ENCODE results near the gene NKPD1.

NKPD1 gene

DNA sequence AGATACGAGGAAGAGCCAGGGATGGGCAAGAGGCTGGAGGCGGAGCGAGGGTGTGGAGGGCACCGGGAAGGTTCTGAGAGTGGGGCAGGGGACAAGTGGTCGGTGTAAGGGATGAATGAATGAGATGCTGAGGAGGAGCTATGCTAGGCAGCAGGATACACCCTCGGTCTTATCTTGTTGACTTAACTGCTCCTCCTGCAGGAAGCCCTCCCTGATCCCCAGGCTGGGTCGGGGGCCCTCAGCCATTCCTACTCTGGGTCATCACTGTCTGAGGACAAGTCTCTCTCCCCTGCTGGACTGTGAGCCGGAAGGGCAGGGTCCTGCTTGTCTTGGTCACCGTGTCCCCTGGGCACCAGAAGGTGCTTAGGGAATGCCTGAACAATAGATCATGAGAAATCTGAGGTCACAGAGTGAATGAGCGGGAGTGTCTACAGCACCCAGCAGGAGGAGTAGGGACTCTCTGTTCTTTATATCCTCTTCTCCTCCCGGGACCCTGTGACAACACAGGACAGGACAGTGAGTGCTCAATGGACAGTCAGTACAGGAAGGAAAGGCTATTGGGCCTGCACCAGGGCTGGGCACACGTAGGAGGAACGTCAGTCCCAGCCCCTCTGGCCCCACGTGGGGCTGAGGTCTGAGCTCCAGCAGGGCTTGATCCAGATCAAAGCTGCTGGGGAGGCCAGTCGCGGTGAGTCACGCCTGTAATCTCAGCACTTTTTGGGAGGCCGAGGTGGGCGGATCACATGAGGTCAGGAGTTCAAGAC is 6.5 kb downstream of the NKPD1 start:
- no peak for DNase-seq

DNA sequence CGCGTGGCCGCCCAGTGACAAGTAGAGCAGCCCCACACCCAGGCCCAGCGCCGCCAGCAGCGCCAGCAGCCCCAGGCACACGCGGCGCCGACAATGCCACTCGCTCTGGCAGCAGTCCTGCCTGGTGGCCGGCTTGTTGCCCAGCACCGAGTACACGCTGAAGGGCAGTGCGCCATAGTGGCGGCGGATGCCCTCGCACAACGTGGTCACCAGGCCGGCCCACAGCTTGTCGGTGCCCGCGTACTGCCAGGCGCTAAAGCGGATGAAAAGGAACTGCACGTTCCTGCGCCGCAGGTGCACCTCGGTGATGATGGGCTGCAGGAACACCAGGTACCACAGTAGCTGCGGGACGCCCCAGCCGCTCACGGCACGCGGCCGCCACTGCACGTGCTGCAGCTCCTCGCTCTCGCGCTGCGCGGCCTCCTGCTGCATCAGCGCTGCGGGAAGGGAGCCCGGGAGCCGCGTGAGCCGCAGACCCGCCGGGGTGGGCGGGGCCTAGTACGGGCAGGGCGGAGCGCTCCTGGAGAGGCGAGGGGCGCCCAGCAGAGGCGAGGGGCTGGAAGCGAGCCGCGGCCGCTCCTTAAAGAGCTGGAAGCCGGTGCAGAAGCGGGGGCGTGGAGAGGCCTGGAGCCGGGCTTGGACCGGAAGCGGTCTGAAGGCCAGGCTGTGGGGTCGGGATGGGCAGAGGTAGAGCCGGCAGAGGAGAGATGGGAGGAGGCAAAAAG is 7.3 kb downstream of the NKPD1 start:
- no peak for DNase-seq

DNA sequence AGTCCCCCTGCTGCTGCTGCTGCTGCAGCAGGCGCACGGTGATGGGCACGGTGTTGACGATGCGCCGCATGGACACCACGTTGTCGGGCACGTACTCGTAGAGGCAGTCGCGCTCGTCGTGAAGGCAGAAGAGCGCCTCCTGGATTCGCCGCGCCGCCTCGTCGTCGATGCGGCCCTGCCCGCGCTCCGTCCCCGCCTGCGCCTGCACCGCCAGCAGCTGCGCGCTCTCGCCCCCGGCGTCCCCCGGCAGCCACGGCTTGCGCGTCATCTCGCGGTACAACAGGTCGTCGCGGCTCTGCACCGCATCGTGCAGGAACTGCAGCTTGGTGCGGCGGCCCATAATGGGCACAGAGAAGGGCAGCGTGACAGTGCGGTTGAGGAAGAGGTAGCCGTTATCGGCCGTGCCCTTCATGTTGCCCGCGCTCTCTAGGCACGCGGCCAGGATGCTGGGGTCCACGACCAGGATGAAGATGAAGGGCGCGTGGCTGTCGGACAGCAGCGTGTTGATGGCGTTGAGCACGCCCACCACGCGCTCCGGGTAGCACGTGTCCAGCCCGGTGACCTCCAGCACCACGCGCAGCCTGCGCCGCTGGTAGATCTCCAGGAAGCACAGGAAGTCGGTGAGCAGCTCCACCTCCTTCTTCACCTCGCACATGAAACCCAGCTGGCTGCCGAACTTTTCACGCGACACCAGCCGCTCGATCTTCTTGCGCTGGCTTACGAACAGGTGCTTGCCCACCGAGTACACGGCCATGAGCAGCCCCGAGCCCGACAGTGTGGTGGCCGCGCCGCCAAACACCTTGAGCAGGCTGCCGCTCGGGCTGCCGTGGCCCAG is 8.1 kb downstream of the NKPD1 start:
- no peak for DNase-seq

DNA sequence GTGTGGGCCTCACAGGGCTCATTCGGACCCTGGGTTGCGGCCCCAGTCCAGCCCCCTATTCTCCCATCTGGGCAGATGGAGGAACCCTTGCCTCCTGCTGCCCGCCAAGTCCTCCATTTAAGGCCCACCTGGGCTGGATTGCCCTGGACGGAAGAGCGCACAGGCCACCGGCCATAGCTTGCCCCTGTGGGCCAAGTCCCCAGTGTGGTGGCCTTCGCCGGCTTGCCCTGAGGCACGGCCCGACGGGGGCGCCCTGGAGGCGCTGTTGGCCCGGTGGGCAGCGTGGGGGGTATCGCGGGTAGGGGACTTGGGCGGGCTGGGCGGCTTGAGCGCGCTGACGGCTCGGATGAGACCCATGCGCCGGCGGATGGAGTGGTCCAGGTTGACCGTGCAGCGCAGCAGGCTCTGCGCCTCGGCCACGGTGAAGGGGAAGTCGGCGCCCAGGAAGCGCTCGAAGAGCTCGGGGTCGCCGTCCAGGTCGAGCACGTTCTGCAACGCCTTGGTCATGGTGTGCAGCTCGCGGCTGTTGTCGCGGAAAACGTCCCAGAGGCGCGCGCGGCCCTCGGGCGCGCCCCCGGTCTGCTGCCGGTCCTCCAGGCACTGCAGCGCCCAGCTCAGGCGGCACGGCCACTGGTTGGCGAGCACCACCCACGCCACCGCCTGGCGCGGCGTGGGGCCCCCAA is 8.8 kb downstream of the NKPD1 start:
- DNase-seq: no peak

DNA sequence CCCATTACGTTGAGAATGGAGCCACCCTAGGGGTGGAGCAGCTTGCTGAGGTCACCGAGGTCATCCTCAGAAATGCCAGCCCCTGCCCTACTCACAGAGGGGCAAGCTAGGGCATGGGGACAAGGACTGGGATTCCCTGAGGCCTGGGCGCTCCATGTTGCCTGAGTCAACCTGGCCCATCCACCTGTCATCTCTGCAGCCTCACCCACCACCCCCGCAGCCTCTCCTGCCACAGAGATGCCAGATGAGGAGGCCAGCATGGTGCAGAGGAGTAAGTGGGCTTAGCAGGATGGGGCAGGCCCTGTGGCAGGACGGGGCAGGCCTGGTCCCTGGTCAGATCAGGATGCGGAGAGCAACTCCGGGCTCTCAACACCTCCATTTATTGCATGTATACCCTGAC is 9.5 kb downstream of the NKPD1 start:
- DNase-seq: no peak

DNA sequence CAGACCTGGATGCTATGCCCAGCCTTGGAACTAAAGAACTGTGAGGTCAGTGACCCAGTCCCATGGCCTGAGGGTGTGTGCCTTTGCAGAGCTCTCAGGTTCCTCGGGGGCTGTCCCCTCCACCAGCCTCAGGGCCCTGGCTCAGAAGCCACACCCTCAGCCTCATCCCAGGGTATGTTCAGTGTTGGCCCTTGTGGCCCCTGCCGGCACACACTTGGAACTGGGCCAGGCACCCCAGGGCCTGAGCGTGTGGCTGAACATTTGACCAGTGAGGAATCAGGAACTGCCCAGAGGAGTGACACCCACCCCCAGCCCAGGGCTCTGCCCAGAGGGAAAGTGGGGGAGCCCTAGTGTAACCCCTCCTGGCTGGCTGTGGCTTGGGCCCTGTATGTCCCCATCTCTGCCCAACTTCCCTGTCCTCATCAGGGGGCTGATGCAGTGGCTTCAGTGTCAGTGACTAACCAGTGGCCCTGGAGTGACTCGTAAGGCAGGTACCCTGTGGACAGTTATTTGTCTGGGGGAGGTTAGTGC is 10.0 kb downstream of the NKPD1 start:
- no peak for DNase-seq

DNA sequence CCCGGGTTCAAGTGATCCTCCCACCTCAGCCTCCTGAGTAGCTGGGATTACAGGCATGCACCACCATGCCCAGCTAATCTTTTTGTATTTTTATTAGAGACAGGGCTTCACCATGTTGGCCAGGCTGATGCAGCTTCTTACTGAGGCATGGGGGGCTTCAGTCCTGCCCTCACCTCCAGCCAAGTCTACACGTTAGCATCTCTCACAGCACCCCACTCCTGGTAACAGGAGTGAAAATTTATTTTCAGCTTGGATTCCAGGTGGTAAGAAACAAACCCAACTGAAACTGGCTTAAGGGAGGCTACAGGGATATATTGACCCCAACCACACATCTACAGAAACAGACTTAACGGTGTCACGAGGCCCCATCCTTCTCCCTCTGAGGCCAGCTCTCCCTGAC is 10.6 kb downstream of the NKPD1 start:
- DNase-seq: no peak

DNA sequence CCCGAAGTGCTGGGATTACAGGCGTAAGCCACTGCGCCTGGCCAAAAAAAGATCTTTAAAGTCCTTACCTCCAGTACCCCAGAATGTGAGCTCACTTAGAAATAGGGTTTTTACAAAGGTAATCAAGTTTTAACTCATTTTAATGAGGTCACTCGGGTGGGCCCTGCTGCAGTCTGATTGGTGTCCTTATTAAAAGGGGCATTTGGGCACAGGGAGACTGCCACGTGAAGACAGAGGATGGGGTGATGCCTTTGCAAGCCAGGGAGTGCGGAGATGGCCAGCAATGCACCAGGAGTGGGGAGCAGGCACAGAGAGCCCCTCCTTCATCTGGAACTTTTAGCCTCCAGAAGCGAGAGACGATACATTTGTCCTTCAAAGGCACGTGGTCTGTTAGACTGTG is 11.7 kb downstream of the NKPD1 start:
- no peak for DNase-seq

DNA sequence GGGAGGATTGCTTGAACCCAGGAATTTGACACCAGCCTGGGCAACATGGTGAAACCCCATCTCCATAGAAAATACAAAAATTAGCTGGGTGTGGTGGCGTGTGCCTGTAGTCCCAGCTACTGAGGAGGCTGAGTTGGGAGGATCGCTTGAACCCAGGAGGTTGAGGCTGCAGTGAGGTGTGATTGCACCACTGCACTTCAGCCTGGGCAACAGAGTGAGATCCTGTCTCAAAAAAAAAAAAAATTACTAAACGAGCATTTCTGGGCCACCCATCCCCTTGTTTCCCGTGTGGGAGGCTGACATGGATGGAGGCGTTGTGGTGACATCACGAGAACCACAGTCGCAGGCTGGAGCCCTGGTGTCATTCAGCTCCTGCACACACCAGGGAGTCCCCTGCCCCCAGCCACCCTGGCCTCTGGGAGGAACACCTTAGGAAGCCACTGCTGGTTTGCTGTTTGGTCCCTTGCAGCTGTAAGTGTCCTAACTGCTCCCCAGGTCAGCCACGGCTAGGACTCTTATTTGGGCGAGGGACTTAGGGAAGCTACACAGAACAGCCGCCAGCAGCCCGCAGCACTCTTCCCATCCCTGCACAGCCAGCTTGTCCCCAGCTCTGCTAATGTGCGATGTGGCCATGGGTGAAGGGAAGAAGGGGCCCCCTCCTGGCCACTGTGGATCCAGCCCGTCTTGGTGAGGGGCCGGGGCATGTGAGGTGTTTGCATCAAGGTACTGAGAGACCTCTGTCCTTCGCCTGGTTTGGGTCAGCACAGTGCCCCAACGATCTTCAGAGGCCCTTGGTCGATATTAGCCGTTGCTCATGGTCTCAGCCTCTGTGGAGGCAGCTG is 12.7 kb downstream of the NKPD1 start:
- DNase-seq: no peak

DNA sequence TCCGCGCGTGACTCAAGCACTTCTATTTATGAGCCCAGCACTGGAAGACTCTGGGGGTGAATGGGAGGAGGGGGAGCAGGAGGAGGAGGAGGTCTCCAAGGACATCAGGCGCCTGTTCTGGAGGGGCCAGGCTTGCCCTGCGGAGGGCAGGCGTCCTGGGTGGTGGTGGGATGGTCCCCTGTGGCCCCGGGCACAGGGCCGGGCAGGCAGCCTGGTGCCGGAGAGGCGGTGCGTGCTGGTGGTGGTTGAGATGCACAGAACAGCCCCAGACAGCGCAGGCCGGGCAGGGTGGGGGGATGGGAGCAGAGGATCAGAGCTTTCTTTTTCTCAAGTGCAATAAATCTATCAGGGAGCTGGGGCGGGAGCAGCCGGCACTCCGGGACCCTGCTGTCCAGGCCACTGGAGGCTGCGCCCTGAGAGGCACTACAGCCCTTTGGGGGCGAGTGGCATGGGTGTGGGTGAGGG is 14.0 kb downstream of the NKPD1 start:
- DNase-seq: no peak

DNA sequence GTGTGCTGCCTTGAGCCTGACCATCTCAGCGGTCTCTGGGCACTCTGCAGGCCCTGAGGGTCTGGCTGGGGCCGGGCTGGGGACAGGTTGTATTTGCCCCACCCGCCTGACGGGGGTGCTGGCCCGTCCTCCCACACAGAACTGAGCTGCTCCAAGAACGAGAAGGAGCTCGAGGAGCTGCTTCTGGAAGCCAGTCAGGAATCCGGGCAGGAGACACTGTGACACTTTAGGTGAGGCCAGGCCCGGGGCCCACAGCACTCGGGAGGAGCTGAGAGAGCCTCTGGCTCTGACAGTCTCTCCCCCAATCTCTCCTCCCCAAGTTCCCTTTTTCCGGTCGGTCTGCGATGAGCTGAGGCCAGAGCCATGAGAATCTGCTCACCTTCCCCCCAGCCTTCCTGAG is 14.5 kb downstream of the NKPD1 start:
- DNase-seq: no peak

DNA sequence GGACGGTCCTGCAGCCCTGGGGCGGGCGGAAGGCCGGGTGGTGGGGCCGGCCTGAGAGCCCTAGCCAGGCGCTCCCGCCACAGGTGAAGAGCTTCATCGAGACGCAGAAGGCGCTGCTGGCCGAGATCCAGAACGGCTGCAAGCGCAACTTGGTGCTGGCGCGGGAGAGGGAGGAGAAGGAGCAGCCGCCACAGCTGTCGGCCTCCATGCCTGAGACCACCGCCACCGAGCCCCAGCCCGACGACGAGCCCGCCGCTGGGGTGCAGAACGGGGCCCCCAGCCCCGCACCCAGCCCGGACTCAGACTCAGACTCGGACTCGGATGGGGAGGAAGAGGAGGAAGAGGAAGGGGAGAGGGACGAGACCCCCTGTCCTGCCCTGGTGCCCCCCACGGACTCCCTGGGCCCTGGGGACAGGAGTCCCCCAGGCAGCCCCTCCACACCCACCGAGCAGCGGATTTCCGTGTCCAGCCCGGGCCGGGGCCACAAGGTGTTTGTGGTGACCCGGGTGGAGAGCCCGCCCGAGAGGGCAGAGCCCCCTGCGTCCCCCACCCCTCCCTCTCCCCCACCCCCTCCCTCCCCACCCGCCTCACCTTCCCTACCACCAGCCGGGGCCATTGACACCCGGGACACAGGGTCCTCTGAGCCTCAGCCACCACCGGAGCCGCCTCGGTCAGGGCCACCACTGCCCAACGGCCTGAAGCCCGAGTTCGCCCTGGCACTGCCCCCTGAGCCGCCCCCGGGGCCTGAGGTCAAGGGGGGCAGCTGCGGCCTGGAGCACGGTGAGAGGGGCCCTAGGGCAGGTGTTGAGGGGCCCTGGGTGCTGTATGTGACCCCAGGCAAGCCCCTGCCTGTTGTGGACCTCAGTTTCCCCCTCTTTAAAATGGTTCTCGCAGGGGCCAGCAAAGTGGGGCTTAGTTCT is 15.3 kb downstream of the NKPD1 start:
- no peak for DNase-seq

DNA sequence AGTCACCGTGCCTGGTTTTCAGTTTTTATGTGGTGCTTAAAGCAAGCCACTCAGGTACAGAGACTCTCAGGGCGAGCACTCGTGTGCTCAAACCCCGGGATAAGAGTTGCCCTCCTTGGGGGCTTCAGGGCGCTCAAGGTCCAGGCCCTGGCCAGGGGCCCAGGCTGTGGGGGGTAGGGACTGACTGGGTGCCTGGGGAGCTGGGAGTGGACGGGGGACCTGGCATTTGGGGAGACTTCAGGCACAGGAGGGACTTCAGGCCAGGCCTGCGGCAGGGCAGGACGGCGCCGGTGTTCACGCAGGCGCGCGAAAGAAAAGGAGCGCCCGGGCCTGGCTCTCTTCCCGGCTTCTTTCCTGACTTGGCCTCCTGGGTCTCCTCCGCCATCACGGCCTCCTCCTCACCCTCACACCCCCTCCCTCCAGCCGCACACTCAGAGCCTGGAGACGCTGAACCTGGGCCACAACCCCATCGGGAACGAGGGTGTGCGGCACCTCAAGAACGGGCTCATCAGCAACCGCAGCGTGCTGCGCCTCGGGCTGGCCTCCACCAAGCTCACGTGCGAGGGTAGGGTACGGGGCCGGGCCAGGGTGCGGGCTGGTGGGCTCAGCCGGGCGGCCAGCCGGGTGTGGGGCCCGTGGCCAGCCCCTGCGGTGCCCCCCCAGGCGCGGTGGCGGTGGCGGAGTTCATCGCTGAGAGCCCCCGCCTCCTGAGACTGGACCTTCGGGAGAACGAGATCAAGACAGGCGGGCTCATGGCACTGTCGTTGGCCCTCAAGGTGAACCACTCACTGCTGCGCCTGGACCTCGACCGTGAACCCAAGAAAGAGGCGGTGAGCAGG is 16.1 kb downstream of the NKPD1 start:
- DNase-seq: no peak

DNA sequence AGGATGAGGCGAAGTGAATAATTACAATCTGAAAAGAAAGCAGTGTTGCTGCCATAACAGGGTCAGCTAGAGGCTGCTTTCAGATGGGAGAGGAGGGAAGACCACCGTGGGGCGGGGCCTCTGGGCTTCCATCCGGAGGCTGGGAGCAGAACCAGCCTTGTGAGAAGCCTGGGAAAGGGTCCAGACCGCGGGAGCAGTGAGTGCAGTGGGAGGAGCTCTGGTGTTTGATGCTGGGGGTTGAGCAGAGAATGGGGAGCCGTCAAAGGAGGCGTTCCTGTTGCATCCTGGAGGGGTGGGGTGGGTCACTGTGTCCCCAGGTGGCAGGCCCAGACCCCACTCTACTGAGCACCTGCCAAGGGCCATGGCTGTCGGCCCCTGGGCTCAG is 18.1 kb downstream of the NKPD1 start:
- DNase-seq: no peak

DNA sequence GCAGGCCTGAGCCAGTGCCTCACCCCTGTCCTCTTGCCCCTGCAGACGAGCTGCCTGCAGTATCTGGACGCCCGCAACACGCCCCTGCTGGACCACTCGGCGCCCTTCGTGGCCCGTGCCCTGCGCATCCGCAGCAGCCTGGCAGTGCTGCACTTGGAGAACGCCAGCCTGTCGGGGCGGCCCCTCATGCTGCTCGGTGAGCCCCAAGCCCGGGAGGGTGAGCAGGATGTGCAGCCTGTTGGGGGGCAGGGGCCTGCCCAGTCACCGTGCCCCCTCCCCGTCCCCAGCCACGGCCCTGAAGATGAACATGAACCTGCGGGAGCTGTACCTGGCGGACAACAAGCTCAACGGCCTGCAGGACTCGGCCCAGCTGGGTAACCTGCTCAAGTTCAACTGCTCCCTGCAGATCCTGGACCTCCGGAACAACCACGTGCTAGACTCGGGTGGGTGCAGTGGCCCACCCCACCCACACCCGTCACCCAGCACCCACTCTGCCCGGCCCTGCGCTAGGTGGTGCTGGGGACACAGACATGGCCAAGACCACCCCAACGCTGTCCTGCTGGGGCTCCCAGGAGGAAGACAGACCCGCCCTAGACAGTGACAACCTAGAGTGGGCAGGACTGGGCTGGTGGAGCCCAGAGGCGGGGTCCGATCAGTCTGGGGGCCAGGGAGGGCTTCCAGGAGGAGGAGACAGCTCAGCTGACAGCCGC is 18.6 kb downstream of the NKPD1 start:
- DNase-seq: no peak

DNA sequence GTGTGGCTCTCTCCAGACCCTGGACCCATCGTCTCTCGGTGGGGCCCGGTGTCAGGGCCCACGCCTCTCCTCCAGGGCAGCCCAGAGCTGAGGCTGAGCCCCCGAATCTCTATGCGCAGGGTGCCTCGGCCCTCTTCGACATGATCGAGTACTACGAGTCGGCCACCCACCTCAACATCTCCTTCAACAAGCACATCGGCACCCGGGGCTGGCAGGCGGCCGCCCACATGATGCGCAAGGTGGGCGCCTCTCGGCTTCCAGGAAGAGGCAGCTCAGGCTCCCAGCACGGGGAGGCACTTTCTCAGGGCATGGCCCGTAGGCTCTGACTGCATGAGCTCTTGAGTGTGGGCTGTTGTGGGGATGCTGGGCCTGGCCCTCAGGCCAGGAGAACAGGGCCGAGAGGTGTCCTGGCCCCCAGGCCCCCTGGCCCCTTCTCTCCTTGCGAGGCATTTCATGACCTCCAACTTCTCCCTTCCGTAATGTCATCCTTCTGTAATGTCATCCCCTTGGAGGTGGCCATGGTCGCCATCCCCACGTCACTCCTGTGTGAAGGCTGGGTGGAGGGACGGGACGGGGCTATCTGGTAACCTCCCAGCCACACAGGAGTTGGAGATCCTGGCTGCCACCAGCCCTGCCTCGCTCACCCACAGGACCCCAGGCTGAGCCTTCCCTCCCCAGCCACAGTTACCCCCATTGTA is 19.4 kb downstream of the NKPD1 start:
- no peak for DNase-seq

DNA sequence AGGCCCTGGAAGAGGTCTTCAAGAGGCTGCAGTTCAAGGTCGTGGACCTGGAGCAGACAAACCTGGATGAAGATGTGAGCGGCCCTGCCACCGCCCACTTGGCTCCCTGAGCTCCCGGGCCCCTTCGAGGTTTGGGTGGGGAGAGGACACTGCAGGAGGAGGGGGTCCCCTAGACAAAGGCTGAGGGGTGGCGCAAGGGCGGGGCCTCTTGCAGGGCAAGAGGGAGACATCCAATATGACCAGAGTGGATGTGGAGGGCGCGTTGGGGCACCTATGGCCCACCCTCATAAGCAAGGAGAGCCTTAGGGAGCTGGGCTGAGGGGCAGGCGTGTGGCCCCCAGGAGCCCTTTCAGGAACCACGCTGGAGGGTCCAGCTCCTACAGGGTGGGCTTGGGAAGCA is 20.2 kb downstream of the NKPD1 start:
- no peak for DNase-seq

DNA sequence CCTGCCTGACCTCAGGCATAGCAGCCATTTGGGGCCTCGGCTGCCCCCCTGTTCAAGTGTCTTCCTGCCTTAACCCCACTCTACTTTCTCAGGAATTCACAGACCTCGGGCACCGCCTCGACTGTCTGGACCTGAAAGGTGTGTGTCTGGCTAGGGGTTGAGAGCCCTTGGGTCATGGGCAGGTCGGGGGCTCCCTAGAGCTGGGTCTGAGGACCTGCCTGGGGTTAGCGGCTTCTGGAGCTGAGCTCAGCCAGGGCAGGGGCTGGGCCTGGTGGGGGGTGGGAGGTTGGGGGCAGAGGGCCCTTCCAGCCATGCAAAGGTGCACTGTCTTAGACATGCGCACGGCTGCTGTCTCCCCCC is 20.7 kb downstream of the NKPD1 start:
- DNase-seq: no peak
